Iris pigment epithelial cell (primary cell): ENCODE results near the gene PAEP.
"Not testable (repeated sequence)": the region's sequence is repeated elsewhere in the genome, so short reads cannot be mapped to it uniquely, and the experiment has no call there.

Experiments
- DNase-seq: peaks from one replicate; pipeline ENCODE4 v3.0.0-alpha.2; 2011; ENCODE audit warnings: low read depth

Gene PAEP

GRCh38 chr9:135526089-135526729 is 35.3 kb upstream of the PAEP start:
- no peak for DNase-seq

- DNase-seq: no peak
Measured at GRCh38 chr9:135526730-135527571, 34.6 kb upstream of the PAEP start.

- not testable (repeated sequence) for DNase-seq
Measured at GRCh38 chr9:135528842-135529435, 32.6 kb upstream of the PAEP start.

- DNase-seq: no peak
Measured at GRCh38 chr9:135530146-135530545, 31.4 kb upstream of the PAEP start.

- no peak for DNase-seq
Measured at GRCh38 chr9:135531096-135531495, 30.5 kb upstream of the PAEP start.

- DNase-seq: no peak
Measured at GRCh38 chr9:135533113-135533512, 28.4 kb upstream of the PAEP start.

GRCh38 chr9:135533674-135534073 is 27.9 kb upstream of the PAEP start:
- DNase-seq: no peak

GRCh38 chr9:135534192-135534711 is 27.3 kb upstream of the PAEP start:
- DNase-seq: peak; percentile 20

- not testable (repeated sequence) for DNase-seq
Measured at GRCh38 chr9:135534826-135535225, 26.7 kb upstream of the PAEP start.

- DNase-seq: not testable (repeated sequence)
Measured at GRCh38 chr9:135535631-135536030, 25.9 kb upstream of the PAEP start.

- DNase-seq: peak; percentile 86
Measured at GRCh38 chr9:135536216-135536615, 25.3 kb upstream of the PAEP start.

- peak; percentile 16 for DNase-seq
Measured at GRCh38 chr9:135543262-135543894, 18.2 kb upstream of the PAEP start.

GRCh38 chr9:135544981-135545635 is 16.4 kb upstream of the PAEP start:
- DNase-seq: no peak

GRCh38 chr9:135545646-135546176 is 15.8 kb upstream of the PAEP start, which contains the start of gene OBP2A:
Gene OBP2A, plus strand, starts transcription at chr9:135546126. Its CDS starts 55 bp downstream, at chr9:135546181.
- DNase-seq: not testable (repeated sequence)

GRCh38 chr9:135546792-135547617 is 14.6 kb upstream of the PAEP start:
- DNase-seq: not testable (repeated sequence)

- no peak for DNase-seq
Measured at GRCh38 chr9:135547756-135548736, 13.5 kb upstream of the PAEP start.

- DNase-seq: not testable (repeated sequence)
Measured at GRCh38 chr9:135549478-135550343, 11.8 kb upstream of the PAEP start.

- DNase-seq: no peak
Measured at GRCh38 chr9:135550344-135550918, 11.1 kb upstream of the PAEP start.
